C4-2B (cell line): ENCODE measurements around the gene SMOC2.

Experiments used
- CTCF ChIP-seq: fragments of 450-650 bp; conservative IDR thresholded peaks from 2 replicates; pipeline ENCODE4 v1.5.1; 2017; ENCODE audit warnings: mild to moderate bottlenecking
- ZFX ChIP-seq: fragments of 450-650 bp; IDR thresholded peaks from 2 replicates; pipeline ENCODE4 v1.6.1; 2017

GRCh38 chr6:168526841-168527281 lies 85.9 kb downstream of the SMOC2 start:
- TF ChIP-seq CTCF (no peak), ZFX (no peak)
